HT1080 (cell line): ENCODE data around the gene HMX2. TPM values are rescaled to one million over a fixed set of nuclear protein-coding genes. Genes with fewer than 3 reads are reported as not detected.
A peak's percentile ranks its signal among the peaks of the same experiment; 100 is the strongest.
"Not testable (repeated sequence)": the region's sequence is repeated elsewhere in the genome, so short reads cannot be mapped to it uniquely, and the experiment has no call there.

Experiments used
- DNase-seq: peaks from one replicate; pipeline ENCODE4 v3.0.0-alpha.2; 2015; ENCODE audit warnings: low read depth
- total RNA-seq: library from RNA; depleted of rRNA; stranded (reverse); fragments of >200 nt; shearing (Covaris generic); gene quantifications from 2 replicates; pipeline ENCODE4 v1.2.3, GENCODE V29; 2014

HMX2 gene
- total RNA-seq, 1 experiment from 2014 or later: 0.06 TPM

DNA sequence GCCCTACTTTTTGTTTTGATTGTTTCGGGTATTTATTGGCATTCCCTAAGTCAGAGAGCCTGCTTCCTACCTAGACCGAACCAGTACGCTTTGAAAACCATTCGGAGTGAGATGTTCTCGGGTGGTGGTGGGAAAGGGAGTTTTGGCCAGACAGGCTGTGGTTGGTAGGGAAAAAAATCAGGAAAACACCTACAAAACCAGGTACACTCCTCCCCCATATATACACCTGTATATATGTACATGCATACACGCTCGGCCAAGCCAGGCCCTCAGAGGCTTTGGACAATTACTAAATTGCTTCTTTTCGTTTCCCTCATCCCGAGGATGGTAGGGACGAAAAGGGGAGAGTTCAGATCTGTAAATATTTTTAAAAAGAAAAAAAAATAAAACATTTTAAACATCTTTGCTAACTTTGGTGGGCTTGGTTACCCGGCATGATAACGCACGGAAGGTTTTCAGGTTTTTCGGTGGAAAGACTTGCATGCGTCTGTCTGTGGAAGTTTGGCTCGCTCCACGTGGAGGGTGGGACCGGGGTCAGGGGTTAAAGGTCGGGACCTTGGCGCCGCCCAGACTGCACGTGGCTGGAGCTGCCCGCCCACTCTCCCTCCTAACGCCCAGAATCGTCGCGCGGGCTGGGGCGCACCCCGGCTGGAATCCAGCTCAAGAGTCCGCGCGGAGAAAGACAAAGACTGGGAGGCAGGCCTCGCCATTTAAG is 2.5 kb downstream of the HMX2 start:
- no peak for DNase-seq

DNA sequence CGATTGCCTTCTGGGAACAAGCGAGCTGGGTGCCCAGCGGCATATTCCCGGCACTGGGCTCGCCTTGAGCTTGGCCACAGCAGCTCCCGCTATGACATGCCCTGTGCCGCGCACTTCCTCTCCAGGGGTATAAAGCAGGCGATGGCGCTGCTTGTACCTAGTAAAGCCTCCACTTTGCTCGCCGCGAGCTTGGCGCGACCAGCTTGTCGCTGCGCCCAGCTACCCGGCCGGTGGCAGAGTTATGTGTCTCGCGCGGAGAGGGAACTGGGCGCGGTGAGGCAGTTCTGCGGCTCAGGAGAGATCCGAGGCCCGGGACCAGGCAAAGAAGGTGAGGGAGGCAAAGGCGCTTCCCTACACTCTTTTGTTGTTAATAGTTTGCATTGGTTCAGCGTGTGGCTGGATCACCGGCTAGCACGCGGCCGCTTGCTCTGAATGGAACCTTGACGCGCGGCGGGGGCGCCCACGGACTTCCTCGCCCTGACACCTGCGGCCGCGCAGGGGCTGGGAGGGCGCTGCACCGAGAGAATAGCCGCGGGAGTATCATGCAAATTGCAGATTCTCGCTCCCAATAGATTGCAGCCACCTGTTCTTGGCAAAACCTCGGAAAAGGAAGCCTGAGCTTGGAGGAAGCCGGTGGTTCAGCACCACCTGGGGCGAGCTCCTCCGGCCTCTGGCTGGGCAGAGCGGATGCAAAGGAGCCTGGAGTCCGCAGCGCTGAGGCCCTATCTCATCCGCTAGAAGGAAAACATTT is 3.2 kb downstream of the HMX2 start:
- DNase-seq: no peak

DNA sequence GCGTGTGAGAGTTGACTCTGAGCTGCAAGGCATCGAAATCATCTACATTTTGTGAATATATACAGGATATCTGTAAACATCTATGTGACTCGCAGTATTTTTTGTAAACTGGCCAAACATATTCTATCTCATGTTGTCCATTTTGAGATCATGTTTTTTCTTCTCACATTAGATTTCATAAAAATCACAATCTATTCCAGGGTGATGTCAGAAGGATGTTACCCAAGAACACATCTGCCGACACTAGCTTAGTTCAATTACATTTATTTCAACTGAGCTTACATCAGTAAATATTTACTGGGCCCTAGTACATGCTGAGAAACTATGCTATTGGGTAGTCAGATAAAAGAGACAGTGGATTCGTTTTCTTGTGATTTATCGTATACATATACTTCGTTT is 3.8 kb downstream of the HMX2 start:
- no peak for DNase-seq

DNA sequence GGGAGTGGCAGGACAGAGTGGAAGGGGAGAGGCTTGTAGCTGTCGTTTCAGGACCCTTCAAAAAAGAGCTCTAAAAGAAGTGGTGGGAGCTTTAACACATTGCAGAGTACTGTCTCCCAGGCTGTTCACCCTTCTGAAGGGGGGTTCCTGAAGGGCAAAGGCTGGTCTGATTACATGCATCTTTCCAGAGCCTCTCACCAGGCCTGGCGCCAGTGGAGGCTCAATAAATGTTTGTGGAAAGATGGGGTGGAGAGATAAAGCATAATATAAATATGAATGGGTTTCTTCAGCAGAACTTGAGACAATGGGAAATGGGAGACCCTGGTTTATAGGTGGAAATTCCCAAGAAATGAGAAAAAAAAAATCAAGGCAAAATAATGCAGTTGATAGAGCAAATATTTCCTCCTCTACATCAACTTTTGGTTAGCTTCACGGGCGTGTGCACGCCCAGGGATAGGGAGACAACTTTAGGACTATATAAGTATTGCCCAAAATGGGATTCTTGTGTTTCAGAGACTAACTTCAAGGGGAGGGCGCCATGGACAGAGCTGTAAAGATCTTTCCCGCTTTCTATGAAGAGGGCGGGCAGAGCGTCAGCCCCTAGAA is 5.7 kb downstream of the HMX2 start:
- DNase-seq: no peak

DNA sequence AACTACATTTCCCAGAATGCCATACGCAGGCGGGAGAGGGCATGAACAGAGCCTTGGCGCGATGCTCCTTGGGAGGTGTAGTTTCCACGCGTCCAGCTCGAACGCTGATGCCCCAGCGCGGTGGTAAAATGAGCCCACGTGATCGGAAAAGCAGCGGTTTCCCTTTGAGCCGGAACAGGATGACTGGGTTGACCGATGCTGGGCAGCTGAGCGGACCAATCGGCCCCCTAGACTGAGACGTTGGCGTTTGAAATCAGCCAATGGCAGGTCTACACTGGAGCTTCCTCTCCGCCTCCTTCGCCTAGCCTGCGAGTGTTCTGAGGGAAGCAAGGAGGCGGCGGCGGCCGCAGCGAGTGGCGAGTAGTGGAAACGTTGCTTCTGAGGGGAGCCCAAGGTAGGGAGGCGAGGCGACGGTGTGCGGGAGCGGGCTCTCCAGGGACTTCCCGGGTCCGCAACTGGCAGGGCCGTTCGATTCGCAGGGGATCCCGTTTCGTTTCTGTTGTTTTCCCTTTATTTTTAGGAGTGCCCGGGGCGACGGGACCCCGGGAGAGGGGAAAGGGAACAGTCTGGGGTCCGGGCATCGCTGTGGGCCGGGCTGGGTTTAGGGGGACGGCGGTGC is 6.3 kb downstream of the HMX2 start, which contains the start of gene BUB3:
Gene BUB3, plus strand, starts transcription at position 311 of the 619 bp plus-strand sequence. CDS start 516 bp downstream, outside the sequence.
- peak; percentile 100 for DNase-seq

DNA sequence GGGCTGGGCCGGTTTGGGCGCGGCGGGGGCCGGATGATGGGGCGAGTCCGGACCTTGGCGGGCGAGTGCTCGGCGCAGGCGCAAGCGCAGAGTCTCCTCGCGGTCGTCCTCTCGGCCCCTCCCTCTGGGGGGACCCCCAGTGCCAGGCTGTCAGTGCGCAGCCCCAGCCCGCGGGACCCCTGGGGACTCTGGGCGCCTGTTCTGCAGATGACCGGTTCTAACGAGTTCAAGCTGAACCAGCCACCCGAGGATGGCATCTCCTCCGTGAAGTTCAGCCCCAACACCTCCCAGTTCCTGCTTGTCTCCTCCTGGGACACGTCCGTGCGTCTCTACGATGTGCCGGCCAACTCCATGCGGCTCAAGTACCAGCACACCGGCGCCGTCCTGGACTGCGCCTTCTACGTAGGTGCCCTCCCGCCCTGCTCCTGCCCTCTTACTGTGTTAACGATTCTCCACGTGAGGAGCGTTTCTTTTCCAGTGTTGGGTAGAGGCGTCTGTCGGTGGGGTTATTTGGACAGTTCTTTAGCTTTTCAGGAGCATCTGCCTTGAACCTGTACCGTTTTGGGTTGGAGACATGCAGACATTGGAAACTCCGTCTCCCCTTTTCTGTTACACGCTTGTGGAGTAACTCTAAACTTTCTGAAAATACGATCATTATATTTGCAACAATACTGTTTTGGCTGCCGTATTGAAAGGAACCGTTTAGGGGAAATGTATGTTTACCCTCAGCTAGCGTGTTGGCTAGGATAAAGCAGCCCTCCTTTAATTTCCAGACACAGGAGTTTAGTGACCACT is 7.0 kb downstream of the HMX2 start:
- DNase-seq: peak; percentile 60

DNA sequence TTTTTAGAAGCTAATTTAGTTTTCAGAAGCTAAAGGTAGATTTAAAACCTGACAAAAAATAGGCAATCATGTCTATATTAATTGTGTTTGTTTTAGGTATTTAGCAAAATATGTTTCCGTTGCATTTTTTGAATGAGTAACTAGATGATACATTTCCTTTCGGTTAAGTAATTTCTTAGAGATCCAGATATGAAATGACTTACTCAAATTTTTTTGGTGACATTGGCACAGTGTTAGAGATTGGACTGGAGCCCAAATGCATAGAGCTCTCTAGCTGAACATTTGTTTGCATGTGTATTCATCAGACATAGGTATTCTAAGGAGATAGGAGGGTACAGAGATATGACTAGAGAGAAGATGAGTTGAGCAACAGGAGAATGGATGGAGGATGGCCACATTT is 8.1 kb downstream of the HMX2 start:
- peak; percentile 12 for DNase-seq

DNA sequence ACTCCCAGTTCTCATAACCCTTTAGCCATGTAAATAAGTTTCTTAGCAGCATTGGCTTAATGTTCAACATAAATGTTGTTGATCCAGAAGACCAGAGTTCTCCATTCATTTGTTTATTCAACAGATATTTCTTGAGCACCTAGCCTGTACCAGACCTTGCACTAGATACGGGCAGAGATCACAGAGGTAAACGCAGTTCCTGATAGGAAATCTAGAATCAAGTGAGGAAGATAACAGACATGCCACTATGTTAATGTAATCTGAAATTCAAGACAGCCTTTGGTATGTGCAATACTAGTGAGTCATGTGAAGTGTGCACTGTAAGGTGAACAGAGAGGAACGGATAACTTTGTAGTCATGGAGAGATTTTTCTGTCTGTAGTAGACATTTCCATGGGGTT is 9.3 kb downstream of the HMX2 start:
- DNase-seq: peak; percentile 56

DNA sequence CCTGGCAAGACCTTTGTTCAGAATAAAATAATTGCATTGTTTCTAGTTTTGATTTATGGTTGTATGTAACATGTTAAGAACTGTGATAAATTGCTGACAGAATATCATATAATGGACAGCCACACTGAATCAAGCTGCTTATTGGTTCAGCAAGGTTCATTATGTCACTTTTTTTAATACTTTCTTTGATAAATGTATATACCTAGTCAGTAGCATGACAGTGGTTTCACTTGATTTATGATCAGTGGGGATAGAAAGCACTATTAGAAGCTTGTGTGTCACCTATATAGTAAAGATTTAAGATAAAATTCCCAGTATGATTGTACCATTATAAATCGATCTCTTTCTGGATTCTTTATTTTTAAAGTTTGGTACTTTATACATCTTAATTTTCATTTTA is 10.7 kb downstream of the HMX2 start:
- no peak for DNase-seq

DNA sequence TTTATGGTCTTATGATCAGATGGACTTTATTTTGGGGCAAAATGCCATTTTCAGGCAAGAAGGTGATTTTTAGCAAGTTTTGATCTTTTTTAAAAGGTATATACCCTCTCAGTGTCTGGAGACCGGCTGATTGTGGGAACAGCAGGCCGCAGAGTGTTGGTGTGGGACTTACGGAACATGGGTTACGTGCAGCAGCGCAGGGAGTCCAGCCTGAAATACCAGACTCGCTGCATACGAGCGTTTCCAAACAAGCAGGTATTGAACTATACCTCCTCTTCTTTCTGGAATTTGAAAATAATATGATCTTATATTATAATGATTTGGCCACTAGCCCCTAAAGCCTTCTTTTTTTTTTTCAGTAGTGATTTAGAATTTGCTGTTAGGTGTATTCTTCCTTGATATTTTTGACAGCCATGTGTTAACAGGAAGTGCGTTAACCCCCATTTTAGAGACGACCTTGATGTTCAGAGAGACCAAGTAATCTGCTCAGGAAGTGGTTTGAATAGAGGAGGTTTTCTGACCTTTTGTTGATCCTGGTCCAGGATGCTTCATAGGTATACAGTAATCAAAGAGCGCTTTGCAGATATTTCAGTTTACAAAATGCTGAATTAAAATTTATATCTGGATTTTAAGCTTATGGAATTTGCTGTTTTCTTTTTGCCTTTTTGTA is 12.5 kb downstream of the HMX2 start:
- no peak for DNase-seq

DNA sequence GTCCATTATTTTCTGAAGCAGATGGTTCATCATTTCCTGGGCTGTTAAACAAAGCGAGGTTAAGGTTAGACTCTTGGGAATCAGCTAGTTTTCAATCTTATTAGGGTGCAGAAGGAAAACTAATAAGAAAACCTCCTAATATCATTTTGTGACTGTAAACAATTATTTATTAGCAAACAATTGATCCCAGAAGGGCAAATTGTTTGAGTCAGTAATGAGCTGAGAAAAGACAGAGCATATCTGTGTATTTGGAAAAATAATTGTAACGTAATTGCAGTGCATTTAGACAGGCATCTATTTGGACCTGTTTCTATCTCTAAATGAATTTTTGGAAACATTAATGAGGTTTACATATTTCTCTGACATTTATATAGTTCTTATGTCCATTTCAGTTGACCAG is 16.4 kb downstream of the HMX2 start:
- no peak for DNase-seq

DNA sequence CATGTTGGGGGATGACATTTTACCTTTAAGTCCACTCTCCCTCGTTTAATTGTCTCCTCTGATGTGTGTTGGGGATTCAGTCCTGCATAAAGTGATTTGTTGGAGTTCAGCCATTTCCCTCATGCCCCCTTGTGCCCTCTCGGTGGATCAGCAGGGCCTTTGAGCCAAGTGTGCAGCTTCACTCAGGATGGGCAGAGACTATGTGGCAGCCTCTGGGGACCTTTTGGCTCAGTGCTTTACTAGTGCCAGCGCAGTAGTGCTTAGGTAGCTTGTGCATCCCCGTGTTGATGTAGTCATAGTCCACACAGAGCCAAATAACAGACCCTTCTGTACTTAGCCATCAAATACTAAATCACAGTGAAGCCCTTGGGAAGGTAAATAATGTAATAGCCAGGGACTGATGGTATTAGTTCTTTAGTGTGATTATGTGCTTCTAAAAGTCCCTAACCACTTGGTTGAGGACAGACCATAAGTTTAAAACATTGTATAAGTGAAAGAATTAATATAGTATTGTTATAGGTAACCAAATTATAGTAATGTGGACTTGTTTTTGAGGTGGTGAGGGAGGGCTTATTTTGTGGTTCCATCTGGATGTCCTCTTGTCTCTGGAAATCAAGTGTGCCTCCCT is 17.6 kb downstream of the HMX2 start:
- no peak for DNase-seq

DNA sequence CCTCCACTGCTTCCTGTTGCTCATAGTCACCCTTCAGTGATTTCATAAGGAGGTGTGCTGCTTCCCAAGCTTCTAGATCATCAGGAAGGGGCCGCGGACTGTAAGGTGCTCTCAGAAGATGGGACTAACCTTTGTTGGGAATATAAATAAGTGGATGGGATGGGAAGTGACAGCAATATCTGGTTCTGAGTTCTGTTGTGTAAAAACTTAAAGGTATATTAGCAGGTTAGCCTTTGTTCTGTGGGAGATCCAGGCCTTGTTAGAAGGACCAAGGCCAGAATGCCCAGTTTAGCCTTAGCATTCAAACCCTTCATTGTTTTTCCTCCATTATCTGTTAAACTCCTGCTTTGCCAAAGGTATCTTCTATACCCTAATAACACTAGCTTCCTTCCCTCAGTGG is 18.7 kb downstream of the HMX2 start:
- no peak for DNase-seq

DNA sequence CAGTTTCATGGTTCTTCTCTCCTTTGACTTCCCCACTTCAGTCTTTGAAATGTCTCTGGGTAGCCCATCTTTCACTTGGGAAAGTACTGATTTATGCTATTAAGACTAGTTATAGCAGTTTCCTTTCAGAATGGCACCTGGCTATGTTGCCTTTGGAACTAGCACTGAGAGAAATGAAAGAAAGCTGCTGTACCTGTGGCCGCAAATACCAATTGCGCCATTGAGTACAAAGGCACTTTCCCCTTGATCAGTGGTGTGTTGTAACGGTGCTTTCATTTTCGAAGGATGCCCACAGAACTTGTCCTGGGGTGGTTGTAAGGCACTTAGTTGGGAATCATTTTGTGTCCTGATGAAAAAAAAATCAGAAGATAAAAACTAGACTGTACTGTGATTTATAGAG is 23.0 kb downstream of the HMX2 start:
- no peak for DNase-seq

DNA sequence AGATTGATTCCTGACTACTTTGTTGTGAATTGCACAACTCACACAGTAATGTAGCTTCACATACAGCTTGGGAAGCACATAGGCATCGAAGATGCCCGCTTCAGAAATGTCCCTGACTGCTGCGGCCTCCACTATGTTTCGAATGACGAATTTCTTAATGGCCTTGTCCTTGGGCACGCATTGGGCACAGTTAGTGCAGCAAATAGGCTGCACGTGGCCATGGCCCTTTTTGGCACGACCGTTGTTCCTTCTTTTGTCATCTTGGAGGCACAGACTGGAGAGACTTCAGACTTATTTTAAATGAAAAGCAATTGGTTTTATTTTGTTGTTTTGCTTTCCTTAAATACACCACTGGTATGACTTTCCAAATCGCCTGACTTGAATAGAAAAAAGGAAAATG is 23.7 kb downstream of the HMX2 start:
- DNase-seq: not testable (repeated sequence)

DNA sequence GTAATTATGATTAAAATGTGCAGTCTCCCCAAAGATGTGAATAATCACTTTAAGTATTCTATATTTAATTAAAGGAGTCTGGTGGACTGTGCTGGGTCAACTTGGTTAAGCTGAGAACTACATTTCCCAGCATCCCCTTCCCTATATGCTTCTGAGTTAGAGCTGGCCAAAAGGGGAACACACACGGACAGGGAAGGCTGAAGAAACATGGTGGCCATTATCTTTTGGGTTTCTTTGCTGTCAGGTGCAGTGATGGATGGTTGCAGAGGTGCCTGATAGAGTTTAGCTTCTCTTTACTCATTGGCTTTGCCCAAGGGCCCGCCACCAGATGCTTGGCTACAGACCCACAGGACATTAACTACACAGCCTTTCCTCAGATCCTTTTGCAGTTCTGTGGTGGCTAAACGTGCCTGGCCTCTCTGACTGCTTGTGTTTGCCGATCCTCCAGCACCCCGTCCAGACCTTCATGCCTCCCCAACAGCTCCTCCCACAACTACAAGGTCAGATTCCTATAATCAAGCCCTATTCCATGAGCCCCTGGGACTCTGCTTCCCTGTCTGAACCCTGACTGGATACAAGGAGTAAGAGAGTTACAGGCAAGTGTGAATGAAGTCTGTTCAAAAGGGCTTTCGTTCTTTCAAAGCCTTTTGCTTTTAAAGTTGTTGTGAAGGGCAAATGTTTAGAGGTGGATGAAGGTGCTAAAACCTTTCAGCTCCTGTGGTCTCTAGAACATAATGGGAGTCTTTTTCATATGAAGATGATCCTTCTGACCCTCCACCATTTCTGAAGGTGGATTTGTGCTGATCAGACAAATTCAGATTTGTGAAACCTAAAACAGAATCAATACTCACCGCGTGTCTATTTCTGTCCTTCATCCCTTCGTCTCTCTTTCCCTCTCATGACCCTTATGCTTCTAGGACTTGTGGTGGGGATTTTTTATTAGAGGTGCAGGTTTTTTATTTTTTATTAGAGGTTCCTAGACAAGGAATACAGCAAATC is 27.8 kb downstream of the HMX2 start:
- DNase-seq: no peak

DNA sequence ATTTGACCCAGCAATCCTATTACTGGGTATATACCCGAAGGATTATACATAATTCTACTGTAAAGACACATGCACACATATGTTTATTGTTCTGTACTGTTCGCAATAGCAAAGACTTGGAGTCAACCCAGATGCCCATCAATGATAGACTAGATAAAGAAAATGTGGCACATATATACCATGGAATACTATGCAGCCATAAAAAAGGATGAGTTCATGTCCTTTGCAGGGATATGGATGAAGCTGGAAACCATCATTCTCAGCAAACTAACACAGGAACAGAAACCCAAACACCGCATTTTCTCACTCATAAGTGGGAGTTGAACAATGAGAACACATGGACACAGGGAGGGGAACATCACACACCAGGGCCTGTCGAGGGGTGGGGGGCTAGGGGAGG is 30.5 kb downstream of the HMX2 start:
- not testable (repeated sequence) for DNase-seq

DNA sequence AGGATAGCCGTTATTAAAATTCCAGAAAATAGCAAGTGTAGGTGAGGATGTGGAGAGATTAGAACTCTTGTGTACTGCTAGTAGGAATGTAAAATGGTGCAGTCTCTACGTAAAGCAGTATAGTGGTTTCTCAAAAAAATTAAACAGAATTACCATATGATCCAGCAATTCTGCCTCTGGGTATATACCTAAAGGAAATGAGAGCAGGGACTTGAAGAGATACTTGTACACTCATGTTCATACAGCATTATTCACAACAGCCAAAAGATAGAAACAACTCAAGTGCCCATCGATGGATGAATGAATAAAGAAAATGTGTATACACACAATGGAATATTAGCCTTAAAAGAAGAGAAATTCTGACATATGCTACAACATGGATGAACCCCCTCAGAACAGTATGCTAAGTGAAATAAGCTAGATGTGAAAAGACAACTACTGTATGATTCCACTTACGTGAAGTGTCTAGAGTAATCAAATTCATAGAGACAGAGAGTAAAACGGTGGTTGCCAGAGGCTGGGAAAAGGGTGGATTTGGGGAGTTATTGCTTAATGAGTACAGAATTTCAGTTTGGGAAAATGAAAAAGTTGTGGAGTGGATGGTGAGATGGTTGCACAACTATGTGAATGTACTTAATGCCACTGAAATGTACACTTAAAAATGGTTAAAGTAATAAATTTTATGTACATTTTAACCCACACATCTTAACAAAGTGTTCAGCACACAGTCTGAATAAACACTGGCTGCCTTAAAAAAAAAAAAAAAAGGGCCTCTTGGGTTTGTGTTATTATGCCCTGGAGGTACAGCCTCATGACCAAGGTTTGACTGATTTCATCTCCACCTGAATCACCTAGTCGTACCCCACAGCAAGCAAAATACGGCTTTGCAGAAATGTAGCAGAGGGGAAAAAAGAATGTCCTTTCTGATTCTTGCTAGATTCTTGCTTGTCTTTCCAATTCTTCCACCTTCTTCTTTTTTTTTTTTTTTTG is 32.5 kb downstream of the HMX2 start:
- no peak for DNase-seq
